DND-41 (cell line): ENCODE results near the gene FOXK2.
A peak's percentile ranks its signal among the peaks of the same experiment; 100 is the strongest.
"Not testable (repeated sequence)": the region's sequence is repeated elsewhere in the genome, so short reads cannot be mapped to it uniquely, and the experiment has no call there.

Experiments used
- ATAC-seq: fragments of 200-7000 bp; cut with Tn5 transposase; 3 replicates; pipeline ENCODE4 v1.9.1; 2021; ENCODE audit warnings: low read depth; ENCODE audit not compliant: insufficient read depth
- DNase-seq: peaks from one replicate; pipeline ENCODE4 v3.0.0-alpha.2; 2020
- H2AFZ ChIP-seq: 2 replicates; pipeline ENCODE4 v1.6.0; 2012; ENCODE audit warnings: low read depth, low read length
- H3K27ac ChIP-seq: 2 replicates; pipeline ENCODE4 v1.5.1; 2012; ENCODE audit warnings: low read length, inconsistent platforms
- H3K27me3 ChIP-seq: fragments of 200-600 bp; sonication (generic); 2 replicates; pipeline ENCODE4 v1.6.0; 2012; ENCODE audit warnings: low read length, mild to moderate bottlenecking, inconsistent platforms; ENCODE audit not compliant: insufficient read depth, poor library complexity
- H3K36me3 ChIP-seq: 2 replicates; pipeline ENCODE4 v1.5.1; 2012; ENCODE audit warnings: low read length, inconsistent platforms; ENCODE audit not compliant: insufficient read depth
- H3K4me1 ChIP-seq: 2 replicates; pipeline ENCODE4 v1.5.1; 2012; ENCODE audit warnings: mild to moderate bottlenecking, low read length; ENCODE audit not compliant: insufficient read depth
- H3K4me2 ChIP-seq: 2 replicates; pipeline ENCODE4 v1.6.0; 2012; ENCODE audit warnings: mild to moderate bottlenecking, moderate library complexity, low read length, inconsistent platforms; ENCODE audit not compliant: insufficient read depth
- H3K4me3 ChIP-seq, 2 experiments: fragments of 200-600 bp in 1 of 2; shearing (Covaris generic) in 1 of 2; 2 replicates each; pipeline ENCODE4 v1.5.1; 2012 to 2016; ENCODE audit warnings: inconsistent platforms in 2 of 2, low read length in 2 of 2, mild to moderate bottlenecking in 2 of 2, low read depth in 1 of 2, moderate library complexity in 1 of 2
- H3K79me2 ChIP-seq: 2 replicates; pipeline ENCODE4 v1.6.0; 2012; ENCODE audit warnings: low read length, inconsistent platforms; ENCODE audit not compliant: insufficient read depth
- H3K9ac ChIP-seq: 2 replicates; pipeline ENCODE4 v1.6.0; 2012; ENCODE audit warnings: low read depth, mild to moderate bottlenecking, inconsistent platforms, low read length, moderate library complexity
- H3K9me3 ChIP-seq: 2 replicates; pipeline ENCODE4 v1.5.1; 2012; ENCODE audit warnings: low read length, moderate library complexity, mild to moderate bottlenecking, inconsistent platforms; ENCODE audit not compliant: insufficient read depth, severe bottlenecking
- H4K20me1 ChIP-seq: 2 replicates; pipeline ENCODE4 v1.6.0; 2012; ENCODE audit warnings: low read length; ENCODE audit not compliant: insufficient read depth
- CTCF ChIP-seq: IDR thresholded peaks from 2 replicates; pipeline ENCODE4 v1.5.1; 2012; ENCODE audit warnings: borderline replicate concordance, low read length, moderate library complexity, mild to moderate bottlenecking; ENCODE audit not compliant: poor library complexity, severe bottlenecking; ENCODE audit errors: extremely low read depth
- EZH2 ChIP-seq: IDR thresholded peaks from 3 replicates; pipeline ENCODE4 v1.6.1; 2012; ENCODE audit warnings: borderline replicate concordance, low read depth, mild to moderate bottlenecking, moderate library complexity, low read length, inconsistent platforms; ENCODE audit not compliant: severe bottlenecking

The FOXK2 gene

GRCh38 chr17:82553210-82553930 lies 33.8 kb downstream of the FOXK2 start:
- Histone ChIP-seq H3K9ac (no peak overlapping the region), H3K36me3 (peaks cover 21% of the 10 kb centered on the region), H2AFZ (no peak overlapping the region), H4K20me1 (peaks cover 85% of the 10 kb centered on the region), H3K27ac (no peak overlapping the region), H3K79me2 (peaks cover 96% of the 10 kb centered on the region), H3K4me3 (no peak overlapping the region), H3K4me1 (no peaks in the 10 kb centered on the region), H3K9me3 (no peaks in the 10 kb centered on the region), H3K27me3 (no peaks in the 10 kb centered on the region), H3K4me2 (no peak overlapping the region)
- ATAC-seq, result no peak
- no peak for DNase-seq
- TF ChIP-seq EZH2, result no peak
- TF ChIP-seq CTCF, result peak; percentile 1

- not testable (repeated sequence) for DNase-seq, H3K4me1 ChIP-seq, H3K27ac ChIP-seq, H2AFZ ChIP-seq, H3K4me3 ChIP-seq, H3K27me3 ChIP-seq, H3K9ac ChIP-seq, H3K9me3 ChIP-seq, ATAC-seq, H3K4me2 ChIP-seq
- Histone ChIP-seq H4K20me1 (peaks cover 90% of the 10 kb centered on the region), H3K79me2 (peaks cover 98% of the 10 kb centered on the region), H3K36me3 (peaks cover 18% of the 10 kb centered on the region)
Measured at GRCh38 chr17:82557510-82557909, 38.0 kb downstream of the FOXK2 start.

GRCh38 chr17:82559566-82560251 lies 40.2 kb downstream of the FOXK2 start:
- Histone ChIP-seq H3K9ac (no peak overlapping the region), H3K4me2 (no peak overlapping the region), H4K20me1 (peaks cover 84% of the 10 kb centered on the region), H3K9me3 (no peaks in the 10 kb centered on the region), H3K27ac (no peak overlapping the region; the same call in 1 of the 2 replicates), H3K4me1 (peaks cover 3% of the 10 kb centered on the region; the same call in 1 of the 2 replicates), H3K4me3 (no peak overlapping the region), H3K27me3 (no peaks in the 10 kb centered on the region), H3K36me3 (peaks cover 34% of the 10 kb centered on the region), H3K79me2 (peaks cover 99% of the 10 kb centered on the region), H2AFZ (no peak overlapping the region)
- DNase-seq (no peak), ATAC-seq (no peak)
- TF ChIP-seq CTCF, result no peak
- TF ChIP-seq EZH2, result no peak

- no peak overlapping the region for H3K4me2 ChIP-seq
- no peaks in the 10 kb centered on the region for H3K9me3 ChIP-seq
- H3K4me3 ChIP-seq, result no peak overlapping the region
- peaks cover 39% of the 10 kb centered on the region for H3K36me3 ChIP-seq
- DNase-seq (no peak), ATAC-seq (no peak)
- H3K79me2 ChIP-seq, result peaks cover 99% of the 10 kb centered on the region
- no peak for TF ChIP-seq EZH2
- no peak for TF ChIP-seq CTCF
- H3K27me3 ChIP-seq, result no peaks in the 10 kb centered on the region
- H3K4me1 ChIP-seq, result peaks cover 3% of the 10 kb centered on the region; the same call in 1 of the 2 replicates
- no peak overlapping the region for H3K9ac ChIP-seq
- no peak overlapping the region for H2AFZ ChIP-seq
- H4K20me1 ChIP-seq, result peaks cover 84% of the 10 kb centered on the region
- H3K27ac ChIP-seq, result no peak overlapping the region
Measured at GRCh38 chr17:82560252-82560642, 40.7 kb downstream of the FOXK2 start.
